K562 (cell line): ENCODE results near the gene UBE2J2. TPM values are rescaled to one million over a fixed set of nuclear protein-coding genes. Genes with fewer than 3 reads are reported as not detected.
A peak's percentile ranks its signal among the peaks of the same experiment; 100 is the strongest.

Experiments
- ARHGAP35 ChIP-seq: fragments of 450-650 bp; IDR thresholded peaks from 2 replicates; pipeline ENCODE4 v1.6.1; 2018; ENCODE audit not compliant: partially characterized antibody
- BRD4 ChIP-seq: fragments of 200-600 bp; sonication (generic); IDR thresholded peaks from 2 replicates; pipeline ENCODE4 v1.6.1; 2017; ENCODE audit warnings: inconsistent platforms
- CTBP1 ChIP-seq: fragments of 450-650 bp; IDR thresholded peaks from 2 replicates; pipeline ENCODE4 v1.6.1; 2016; ENCODE audit warnings: borderline replicate concordance
- CUX1 ChIP-seq: fragments of 200-800 bp; sonication (Bioruptor generic); IDR thresholded peaks from 2 replicates; pipeline ENCODE4 v1.6.1; 2016; ENCODE audit warnings: missing genetic modification characterization, missing compliant biosample characterization
- KLF16 ChIP-seq: IDR thresholded peaks from 2 replicates; pipeline ENCODE4 v1.6.1; 2016; ENCODE audit warnings: antibody characterized with exemption
- MXD1 ChIP-seq: fragments of 250-450 bp; sonication (Bioruptor Pico); IDR thresholded peaks from 2 replicates; pipeline ENCODE4 v1.8.0; 2021; ENCODE audit warnings: borderline replicate concordance, mild to moderate bottlenecking, moderate library complexity; ENCODE audit not compliant: poor library complexity, severe bottlenecking
- NCOR1 ChIP-seq: fragments of 450-650 bp; IDR thresholded peaks from 2 replicates; pipeline ENCODE4 v1.6.1; 2016; ENCODE audit warnings: mild to moderate bottlenecking, moderate library complexity
- SNIP1 ChIP-seq: fragments of 450-650 bp; IDR thresholded peaks from 2 replicates; pipeline ENCODE4 v1.7.1; 2017; ENCODE audit warnings: low read depth, mild to moderate bottlenecking
- SREBF1 ChIP-seq: fragments of 150-350 bp; IDR thresholded peaks from 2 replicates; pipeline ENCODE4 v1.6.1; 2014; ENCODE audit warnings: antibody characterized with exemption, low read depth, low read length, borderline replicate concordance
- TFAP4 ChIP-seq: sonication (generic); formaldehyde crosslinking; IDR thresholded peaks from 2 replicates; pipeline ENCODE4 v1.8.0; 2022; ENCODE audit warnings: missing genetic modification reagents, mild to moderate bottlenecking, moderate library complexity, borderline replicate concordance
- THRAP3 ChIP-seq: fragments of 450-650 bp; IDR thresholded peaks from 2 replicates; pipeline ENCODE4 v1.6.1; 2016; ENCODE audit warnings: mild to moderate bottlenecking, inconsistent platforms, borderline replicate concordance
- ZBED1 ChIP-seq: IDR thresholded peaks from 2 replicates; pipeline ENCODE4 v1.6.1; 2014
- ZMIZ1 ChIP-seq, 2 experiments: fragments of 150-350 bp in 1 of 2; IDR thresholded peaks; 2 replicates each; pipeline ENCODE4 v1.6.1; 2012 to 2016; ENCODE audit warnings: low read depth in 2 of 2, low read length in 2 of 2, mild to moderate bottlenecking in 1 of 2, moderate library complexity in 1 of 2
- ZNF551 ChIP-seq: fragments of 250-450 bp; sonication (Bioruptor Pico); IDR thresholded peaks from 2 replicates; pipeline ENCODE4 v1.5.0; 2021; ENCODE audit warnings: mild to moderate bottlenecking, moderate library complexity
- ZNF586 ChIP-seq: fragments of 450-650 bp; formaldehyde crosslinking; conservative IDR thresholded peaks from 2 replicates; pipeline ENCODE4 v1.4.0; 2020; ENCODE audit warnings: mild to moderate bottlenecking, moderate library complexity
- polyA plus RNA-seq, 8 experiments: library from polyadenylated mRNA; depleted of rRNA in 4 of 8; stranded (reverse) in 5 of 8; unstranded in 3 of 8; fragments of >200 nt; fragmentation: Nextera tagmentation in 2 of 8; fragmentation: Illumina TruSeq in 1 of 8; extraction: Ambion mirVana in 2 of 8; extraction: Trizol in 1 of 8; gene quantifications; 2 replicates each; pipeline versions ENCODE4 v1.2.1 to v1.2.3, GENCODE V29; 2011 to 2014; ENCODE audit warnings: inconsistent platforms in 1 of 8, missing spikeins in 1 of 8
- total RNA-seq, 7 experiments: library from RNA; depleted of rRNA in 6 of 7; stranded (reverse); fragments of >200 nt in 6 of 7; fragmentation: Illumina TruSeq in 2 of 7; extraction: Trizol in 2 of 7; gene quantifications; 2 replicates each; pipeline versions ENCODE4 v1.2.1 to v1.2.3, GENCODE V29; 2011 to 2021; ENCODE audit warnings: low replicate concordance in 1 of 7

Gene UBE2J2
- total and polyA plus RNA-seq, 9 of the 15 experiments (the other 6 are each of a cell fraction or from before 2014, with no cell fraction given), result 0.93 to 112 (median 75.5) TPM

- TF ChIP-seq ZNF586 (no peak), THRAP3 (no peak), MXD1 (CRISPR knock-in tag) (no peak), SREBF1 (no peak), ZMIZ1 (IDR thresholded peaks at IDR 0.05; ENCODE audit: low read depth in 2 of 2, low read length in 2 of 2) (no peak; a peak in 1 of 4 replicates), BRD4 (peak; percentile 80), ZBED1 (no peak), CUX1 (CRISPR knock-in tag) (no peak), TFAP4 (CRISPR knock-in tag) (peak; percentile 60; the same call in 1 of the 2 replicates), NCOR1 (no peak), SNIP1 (no peak), CTBP1 (peak; percentile 98), KLF16 (no peak), ARHGAP35 (no peak), ZNF551 (CRISPR knock-in tag) (no peak)
Observed at GRCh38 chr1:1231400-1232207, 42.0 kb downstream of the UBE2J2 start, which contains the start of gene SDF4 (continued).
